ENCODE results near the gene TMBIM6.

TMBIM6 gene

DNA sequence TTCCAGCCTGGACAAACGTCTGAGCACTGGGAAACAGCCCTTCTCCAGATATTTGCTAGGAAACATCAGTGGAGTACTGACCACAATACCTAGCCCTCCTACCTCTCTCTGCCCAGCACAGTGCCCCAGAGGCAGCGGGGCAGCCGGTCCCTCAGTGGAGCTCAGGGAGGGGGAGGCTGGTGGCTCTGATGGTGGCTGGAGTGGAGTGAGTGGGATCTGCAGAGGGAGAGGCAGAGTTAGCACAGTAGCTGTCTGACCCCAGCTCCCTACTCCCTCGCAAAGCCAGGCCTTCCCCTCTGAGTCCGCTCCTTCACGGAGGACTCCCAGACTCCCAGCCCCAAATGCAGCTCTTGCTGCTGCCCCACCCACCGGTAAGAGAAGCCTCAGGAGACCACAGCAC is 56.9 kb downstream of the TMBIM6 start:
- no peak for DNase-seq

DNA sequence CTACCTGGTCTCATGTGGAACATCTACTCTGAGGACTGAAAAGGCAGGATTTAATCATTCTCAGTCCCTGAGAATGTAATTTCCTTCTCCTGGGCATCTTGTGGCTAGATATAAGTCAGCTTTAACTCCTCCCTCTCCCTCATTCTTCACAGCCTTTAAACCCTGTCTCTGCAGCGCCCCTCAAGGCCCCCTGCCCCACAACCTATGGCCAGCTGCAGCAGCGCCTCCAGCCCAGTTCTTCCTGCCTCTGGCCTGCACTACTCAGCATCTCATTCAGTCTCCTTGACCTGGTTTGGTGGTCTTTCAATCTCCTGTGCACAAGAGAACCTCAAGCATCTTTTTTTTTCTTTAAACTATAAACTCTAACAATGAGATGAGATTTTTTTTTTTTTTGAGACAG is 57.6 kb downstream of the TMBIM6 start:
- DNase-seq: no peak

DNA sequence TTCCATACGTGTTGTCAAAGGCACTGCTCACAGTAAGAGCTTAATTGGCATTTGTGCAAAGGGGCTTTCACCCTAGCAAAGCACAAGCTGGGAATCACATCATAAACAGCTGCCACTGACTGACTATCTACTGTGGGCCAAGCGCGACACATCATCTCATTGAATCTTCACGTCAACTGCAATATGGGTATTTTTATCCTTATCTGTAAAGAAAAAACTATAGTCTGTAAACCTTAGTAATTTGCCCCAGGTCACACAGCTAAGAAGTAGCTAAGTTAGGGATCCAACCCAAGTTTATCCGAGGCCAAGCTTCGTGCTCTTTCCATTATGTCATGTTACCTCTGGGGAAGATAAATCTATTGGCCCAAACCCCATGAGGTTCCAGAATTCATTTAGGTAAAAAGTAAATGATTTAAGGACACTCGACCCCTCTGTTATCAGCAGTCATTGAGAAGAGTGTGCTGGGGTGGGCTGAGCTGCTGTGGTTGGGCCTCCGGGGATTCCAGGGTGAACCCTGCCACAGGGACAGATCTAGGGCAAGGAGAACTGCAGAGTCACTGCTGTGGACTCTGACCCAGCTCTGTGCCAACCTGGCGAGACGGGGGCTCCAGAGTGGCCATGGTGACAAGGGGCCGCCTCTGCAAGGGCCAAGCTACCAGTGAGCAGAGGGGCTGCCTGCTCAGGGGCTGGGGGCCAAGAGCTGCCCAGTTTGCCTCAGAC is 59.2 kb downstream of the TMBIM6 start:
- no peak for DNase-seq

GRCh38 chr12:49801141-49802063 is 60.0 kb downstream of the TMBIM6 start:
- no peak for DNase-seq

GRCh38 chr12:49803693-49804450 is 62.5 kb downstream of the TMBIM6 start:
- no peak for DNase-seq

DNA sequence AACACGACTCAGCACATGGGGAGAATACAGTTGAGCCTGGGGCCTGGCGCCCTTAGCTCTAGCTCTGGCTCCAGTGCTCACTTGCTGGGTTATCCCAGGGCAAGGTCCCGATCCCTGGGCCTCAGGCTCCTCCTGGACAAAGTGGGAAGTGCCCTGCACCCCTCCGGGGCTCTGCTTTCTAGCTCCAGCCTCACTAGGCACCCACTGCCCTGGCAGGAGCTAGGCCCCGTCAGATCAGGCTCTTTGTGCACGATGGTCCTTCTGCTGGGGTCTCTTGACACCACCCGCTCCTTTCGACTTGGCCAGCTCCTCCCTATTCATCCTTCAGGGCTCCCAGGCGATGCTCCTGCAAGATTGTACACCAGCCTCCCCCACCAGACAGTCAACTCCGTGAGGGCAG is 63.5 kb downstream of the TMBIM6 start:
- no peak for DNase-seq

GRCh38 chr12:49805409-49805808 is 64.1 kb downstream of the TMBIM6 start:
- DNase-seq: no peak

- no peak for DNase-seq
Measured at GRCh38 chr12:49806321-49806813, 65.0 kb downstream of the TMBIM6 start.

- DNase-seq: no peak
Measured at GRCh38 chr12:49806877-49807276, 65.5 kb downstream of the TMBIM6 start.

- DNase-seq: no peak
Measured at GRCh38 chr12:49807991-49808580, 66.7 kb downstream of the TMBIM6 start.

GRCh38 chr12:49808686-49809380 is 67.5 kb downstream of the TMBIM6 start:
- no peak for DNase-seq

GRCh38 chr12:49809381-49809905 is 68.1 kb downstream of the TMBIM6 start:
- DNase-seq: no peak

DNA sequence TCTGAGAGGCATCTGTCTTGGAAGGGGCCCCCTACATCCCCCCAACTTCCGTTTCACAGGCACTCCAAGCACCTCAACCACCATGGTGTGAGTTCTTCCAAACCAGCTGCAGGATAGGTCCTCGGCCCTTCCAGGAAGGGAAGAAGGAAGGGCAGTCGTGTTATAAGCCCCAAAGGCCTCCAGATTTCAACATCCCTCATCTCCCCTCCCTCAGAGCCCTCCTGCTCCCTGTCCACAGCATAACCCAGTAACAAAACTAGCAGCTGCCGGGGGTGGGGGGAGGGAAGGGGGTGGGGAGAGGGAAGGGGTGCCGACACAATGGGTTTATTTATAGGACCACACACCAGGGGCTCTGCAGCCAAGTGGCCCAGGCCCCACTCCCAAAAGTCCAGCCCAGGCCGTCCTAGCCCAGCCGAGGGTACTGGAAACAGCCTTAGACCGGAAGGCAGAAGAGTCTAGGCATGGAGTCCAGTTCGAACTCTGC is 68.6 kb downstream of the TMBIM6 start:
- no peak for DNase-seq

DNA sequence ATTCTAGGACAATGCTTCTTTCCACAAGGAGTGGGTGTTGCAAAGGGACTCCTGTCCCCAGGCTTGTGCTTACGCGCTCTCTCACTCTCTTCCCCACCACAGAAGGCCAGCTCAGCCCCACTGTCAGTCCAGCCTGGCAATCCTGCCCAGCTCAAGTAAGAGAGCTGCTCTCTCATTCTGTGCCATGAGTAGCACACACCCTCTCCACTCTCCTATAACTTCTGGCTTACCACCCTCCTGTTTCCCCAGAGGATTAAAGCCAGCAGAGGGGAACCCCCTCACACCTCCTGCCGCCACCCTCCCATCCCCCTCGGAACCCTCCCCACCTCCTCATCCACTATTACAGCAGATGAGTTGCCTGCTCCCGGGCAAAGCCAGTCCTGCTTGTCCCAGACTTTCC is 69.8 kb downstream of the TMBIM6 start:
- DNase-seq: no peak

- DNase-seq: no peak
Measured at GRCh38 chr12:49811961-49812401, 70.6 kb downstream of the TMBIM6 start.

DNA sequence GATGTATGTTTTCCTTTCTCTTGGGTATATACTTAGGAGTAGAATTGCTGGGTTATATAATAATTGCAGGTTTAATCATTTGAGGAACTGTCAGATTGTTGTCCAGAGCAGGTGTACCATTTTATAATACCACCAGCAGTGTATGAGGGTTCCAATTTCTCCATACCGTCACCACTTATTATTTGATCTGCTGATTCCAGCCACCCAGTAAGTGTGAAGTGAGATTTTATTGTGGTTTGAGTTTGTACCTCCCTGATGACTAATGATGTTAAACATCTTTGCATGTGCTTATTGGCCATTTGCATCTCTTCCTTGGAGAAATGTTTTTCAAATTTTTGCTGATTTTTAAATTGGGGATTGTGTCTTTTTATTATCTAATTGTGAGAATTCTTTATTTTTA is 71.8 kb downstream of the TMBIM6 start:
- no peak for DNase-seq
